ENCODE results near the gene FKBP10. TPM values are rescaled to one million over a fixed set of nuclear protein-coding genes. Genes with fewer than 3 reads are reported as not detected.
A peak's percentile ranks its signal among the peaks of the same experiment; 100 is the strongest.
"Not testable (repeated sequence)": the region's sequence is repeated elsewhere in the genome, so short reads cannot be mapped to it uniquely, and the experiment has no call there.

FKBP10 gene
- total RNA-seq, 1 experiment from 2014 or later = 174 TPM

- DNase-seq (ENCODE audit: low read depth) = peak; percentile 31
Measured at GRCh38 chr17:41836550-41837196, 23.9 kb downstream of the FKBP10 start.

GRCh38 chr17:41837761-41838538 lies 25.1 kb downstream of the FKBP10 start, which contains the start of gene KLHL10:
TSS of gene KLHL10 (plus strand) at chr17:41837825. CDS start at chr17:41837933, 108 bp downstream.
- DNase-seq (ENCODE audit: low read depth) = no peak

- not testable (repeated sequence) for DNase-seq (ENCODE audit: low read depth)
Measured at GRCh38 chr17:41839448-41839847, 26.6 kb downstream of the FKBP10 start.

GRCh38 chr17:41840781-41841180 lies 28.0 kb downstream of the FKBP10 start:
- not testable (repeated sequence) for DNase-seq (ENCODE audit: low read depth)

GRCh38 chr17:41844971-41845370 lies 32.2 kb downstream of the FKBP10 start:
- DNase-seq (ENCODE audit: low read depth) = peak; percentile 66

GRCh38 chr17:41848788-41849187 lies 36.0 kb downstream of the FKBP10 start:
- DNase-seq (ENCODE audit: low read depth) = no peak

- no peak for DNase-seq (ENCODE audit: low read depth)
Measured at GRCh38 chr17:41849251-41849990, 36.6 kb downstream of the FKBP10 start.

GRCh38 chr17:41851382-41851781 lies 38.6 kb downstream of the FKBP10 start:
- not testable (repeated sequence) for DNase-seq (ENCODE audit: low read depth)

- no peak for DNase-seq (ENCODE audit: low read depth)
Measured at GRCh38 chr17:41860254-41860931, 47.6 kb downstream of the FKBP10 start.

GRCh38 chr17:41863074-41863848 lies 50.5 kb downstream of the FKBP10 start:
- no peak for DNase-seq (ENCODE audit: low read depth)

- no peak for DNase-seq (ENCODE audit: low read depth)
Measured at GRCh38 chr17:41864498-41864835, 51.7 kb downstream of the FKBP10 start.

- DNase-seq (ENCODE audit: low read depth) = peak; percentile 85
Measured at GRCh38 chr17:41864836-41865595, 52.2 kb downstream of the FKBP10 start, which contains the start of gene KLHL11. TSS of gene KLHL11 (minus strand) at chr17:41865423. CDS start at chr17:41865370, 53 bp downstream.

GRCh38 chr17:41865596-41865893 lies 52.7 kb downstream of the FKBP10 start:
- no peak for DNase-seq (ENCODE audit: low read depth)

GRCh38 chr17:41868568-41868967 lies 55.8 kb downstream of the FKBP10 start:
- no peak for DNase-seq (ENCODE audit: low read depth)

GRCh38 chr17:41869426-41869825 lies 56.6 kb downstream of the FKBP10 start:
- no peak for DNase-seq (ENCODE audit: low read depth)

GRCh38 chr17:41870097-41870496 lies 57.3 kb downstream of the FKBP10 start:
- DNase-seq (ENCODE audit: low read depth) = no peak

GRCh38 chr17:41870627-41871026 lies 57.8 kb downstream of the FKBP10 start:
- no peak for DNase-seq (ENCODE audit: low read depth)

- no peak for DNase-seq (ENCODE audit: low read depth)
Measured at GRCh38 chr17:41871789-41872188, 59.0 kb downstream of the FKBP10 start.

Measured in M059J (cell line).